Panc1 (cell line): Measurements from ENCODE around the gene LGALS16.

Experiments used
- POLR2AphosphoS5 ChIP-seq: IDR thresholded peaks from 2 replicates; pipeline ENCODE4 v1.6.1; 2012; ENCODE audit warnings: mild to moderate bottlenecking, low read depth, low read length, moderate library complexity
- TCF7L2 ChIP-seq: IDR thresholded peaks from 2 replicates; pipeline ENCODE4 v1.6.1; 2011; ENCODE audit warnings: mild to moderate bottlenecking, low read depth, low read length, inconsistent platforms
- TF ChIP-seq, protein P1 (sequence below): fragments of 450-650 bp; IDR thresholded peaks from 2 replicates; pipeline ENCODE4 v1.5.1; 2017; ENCODE audit warnings: mild to moderate bottlenecking
- TF ChIP-seq, protein P2 (sequence below), 2 experiments: IDR thresholded peaks; 2 replicates each; pipeline ENCODE4 v1.6.1; 2011 to 2012; ENCODE audit warnings: low read depth in 2 of 2, control low read depth in 1 of 2, low read length in 1 of 2, mild to moderate bottlenecking in 1 of 2, moderate library complexity in 1 of 2; ENCODE audit not compliant: insufficient read depth in 1 of 2

DNA sequence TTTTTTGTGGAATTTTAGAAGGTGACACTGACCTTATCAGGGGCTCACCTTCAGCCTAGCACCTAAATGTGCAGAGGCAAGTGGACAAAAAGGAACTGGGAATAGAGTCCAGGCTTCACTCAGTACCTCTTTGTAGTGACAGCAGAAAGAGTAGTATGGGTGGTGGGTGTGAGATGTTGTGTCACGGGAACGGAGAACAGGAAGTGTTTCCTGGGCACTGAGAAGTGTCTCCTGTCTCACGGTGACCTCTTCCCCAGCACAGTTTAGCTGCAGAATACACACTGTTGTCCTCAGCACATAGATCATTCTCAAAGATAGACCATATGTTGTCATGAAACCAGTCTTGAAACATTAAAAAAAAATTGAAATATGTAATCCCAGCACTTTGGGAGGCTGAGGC, 31.0 kb downstream of the LGALS16 start:
- TF ChIP-seq, protein P1, sequence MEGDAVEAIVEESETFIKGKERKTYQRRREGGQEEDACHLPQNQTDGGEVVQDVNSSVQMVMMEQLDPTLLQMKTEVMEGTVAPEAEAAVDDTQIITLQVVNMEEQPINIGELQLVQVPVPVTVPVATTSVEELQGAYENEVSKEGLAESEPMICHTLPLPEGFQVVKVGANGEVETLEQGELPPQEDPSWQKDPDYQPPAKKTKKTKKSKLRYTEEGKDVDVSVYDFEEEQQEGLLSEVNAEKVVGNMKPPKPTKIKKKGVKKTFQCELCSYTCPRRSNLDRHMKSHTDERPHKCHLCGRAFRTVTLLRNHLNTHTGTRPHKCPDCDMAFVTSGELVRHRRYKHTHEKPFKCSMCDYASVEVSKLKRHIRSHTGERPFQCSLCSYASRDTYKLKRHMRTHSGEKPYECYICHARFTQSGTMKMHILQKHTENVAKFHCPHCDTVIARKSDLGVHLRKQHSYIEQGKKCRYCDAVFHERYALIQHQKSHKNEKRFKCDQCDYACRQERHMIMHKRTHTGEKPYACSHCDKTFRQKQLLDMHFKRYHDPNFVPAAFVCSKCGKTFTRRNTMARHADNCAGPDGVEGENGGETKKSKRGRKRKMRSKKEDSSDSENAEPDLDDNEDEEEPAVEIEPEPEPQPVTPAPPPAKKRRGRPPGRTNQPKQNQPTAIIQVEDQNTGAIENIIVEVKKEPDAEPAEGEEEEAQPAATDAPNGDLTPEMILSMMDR, result no peak
- TF ChIP-seq POLR2AphosphoS5 (no peak), TCF7L2 (no peak)
- TF ChIP-seq, protein P2, sequence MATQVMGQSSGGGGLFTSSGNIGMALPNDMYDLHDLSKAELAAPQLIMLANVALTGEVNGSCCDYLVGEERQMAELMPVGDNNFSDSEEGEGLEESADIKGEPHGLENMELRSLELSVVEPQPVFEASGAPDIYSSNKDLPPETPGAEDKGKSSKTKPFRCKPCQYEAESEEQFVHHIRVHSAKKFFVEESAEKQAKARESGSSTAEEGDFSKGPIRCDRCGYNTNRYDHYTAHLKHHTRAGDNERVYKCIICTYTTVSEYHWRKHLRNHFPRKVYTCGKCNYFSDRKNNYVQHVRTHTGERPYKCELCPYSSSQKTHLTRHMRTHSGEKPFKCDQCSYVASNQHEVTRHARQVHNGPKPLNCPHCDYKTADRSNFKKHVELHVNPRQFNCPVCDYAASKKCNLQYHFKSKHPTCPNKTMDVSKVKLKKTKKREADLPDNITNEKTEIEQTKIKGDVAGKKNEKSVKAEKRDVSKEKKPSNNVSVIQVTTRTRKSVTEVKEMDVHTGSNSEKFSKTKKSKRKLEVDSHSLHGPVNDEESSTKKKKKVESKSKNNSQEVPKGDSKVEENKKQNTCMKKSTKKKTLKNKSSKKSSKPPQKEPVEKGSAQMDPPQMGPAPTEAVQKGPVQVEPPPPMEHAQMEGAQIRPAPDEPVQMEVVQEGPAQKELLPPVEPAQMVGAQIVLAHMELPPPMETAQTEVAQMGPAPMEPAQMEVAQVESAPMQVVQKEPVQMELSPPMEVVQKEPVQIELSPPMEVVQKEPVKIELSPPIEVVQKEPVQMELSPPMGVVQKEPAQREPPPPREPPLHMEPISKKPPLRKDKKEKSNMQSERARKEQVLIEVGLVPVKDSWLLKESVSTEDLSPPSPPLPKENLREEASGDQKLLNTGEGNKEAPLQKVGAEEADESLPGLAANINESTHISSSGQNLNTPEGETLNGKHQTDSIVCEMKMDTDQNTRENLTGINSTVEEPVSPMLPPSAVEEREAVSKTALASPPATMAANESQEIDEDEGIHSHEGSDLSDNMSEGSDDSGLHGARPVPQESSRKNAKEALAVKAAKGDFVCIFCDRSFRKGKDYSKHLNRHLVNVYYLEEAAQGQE (IDR thresholded peaks at IDR 0.05; ENCODE audit: insufficient read depth in 1 of 2, low read depth in 2 of 2, low read length in 1 of 2), result no peak
